Anterior cingulate cortex (tissue), 58 donors: Measurements from ENCODE around the gene NAT9.

ENCODE experiments used
- DNase-seq, 58 donors: peaks; one replicate each; lab custom pipeline; 2025; lab: John Stamatoyannopoulos, UW

Gene NAT9, protein sequence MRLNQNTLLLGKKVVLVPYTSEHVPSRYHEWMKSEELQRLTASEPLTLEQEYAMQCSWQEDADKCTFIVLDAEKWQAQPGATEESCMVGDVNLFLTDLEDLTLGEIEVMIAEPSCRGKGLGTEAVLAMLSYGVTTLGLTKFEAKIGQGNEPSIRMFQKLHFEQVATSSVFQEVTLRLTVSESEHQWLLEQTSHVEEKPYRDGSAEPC

DNA sequence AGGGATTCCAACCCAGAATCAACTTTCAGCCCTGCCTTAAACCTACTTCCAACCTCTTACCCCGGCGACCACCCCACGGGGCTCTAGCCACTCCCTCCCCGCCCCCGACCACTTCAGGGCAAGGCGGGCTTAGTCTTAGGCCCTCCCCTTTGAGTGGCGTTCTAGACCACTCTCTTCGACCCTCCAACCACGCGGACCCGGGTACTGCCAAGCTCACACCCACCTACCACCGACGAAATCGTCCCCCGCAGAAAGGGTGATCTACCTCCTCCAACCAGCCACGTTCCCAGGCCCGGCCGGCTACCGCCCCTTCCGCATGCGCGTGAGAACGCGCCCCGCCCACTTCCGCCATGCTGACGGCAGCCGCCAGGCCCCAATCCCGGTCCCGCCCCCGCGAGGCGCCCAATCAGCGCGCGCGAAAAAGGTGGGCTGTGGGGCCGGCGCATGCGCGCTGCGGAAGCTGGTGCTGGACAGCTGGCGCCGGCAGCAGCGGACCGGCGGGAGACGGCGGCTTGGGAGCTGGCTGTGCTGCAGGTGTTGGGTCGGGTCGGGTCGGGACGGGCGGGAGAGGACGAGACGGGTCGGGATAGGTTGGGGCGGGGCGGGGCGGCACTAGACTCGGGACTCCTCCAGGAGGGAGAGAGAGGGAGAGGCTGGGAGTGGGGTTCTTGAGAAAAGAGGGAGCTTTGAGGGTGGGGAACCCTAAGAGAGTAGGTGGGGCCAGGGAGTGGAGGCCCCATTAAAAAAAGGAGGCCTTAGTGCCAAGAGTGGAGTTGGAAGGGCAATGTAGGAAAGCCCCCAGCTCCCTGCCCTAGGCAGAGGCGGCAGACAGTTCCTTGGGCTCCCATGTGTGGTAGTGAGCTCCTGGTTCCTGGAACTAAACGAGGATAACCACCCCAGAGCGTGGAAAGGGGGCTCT lies at the start of gene NAT9:
TSS of gene NAT9 (minus strand) at position 302 of the 919 bp plus-strand sequence. CDS start 647 bp downstream, outside the sequence.
- peak in 57 of 58 donors; percentile 77 to 98 (median 92) for DNase-seq

DNA sequence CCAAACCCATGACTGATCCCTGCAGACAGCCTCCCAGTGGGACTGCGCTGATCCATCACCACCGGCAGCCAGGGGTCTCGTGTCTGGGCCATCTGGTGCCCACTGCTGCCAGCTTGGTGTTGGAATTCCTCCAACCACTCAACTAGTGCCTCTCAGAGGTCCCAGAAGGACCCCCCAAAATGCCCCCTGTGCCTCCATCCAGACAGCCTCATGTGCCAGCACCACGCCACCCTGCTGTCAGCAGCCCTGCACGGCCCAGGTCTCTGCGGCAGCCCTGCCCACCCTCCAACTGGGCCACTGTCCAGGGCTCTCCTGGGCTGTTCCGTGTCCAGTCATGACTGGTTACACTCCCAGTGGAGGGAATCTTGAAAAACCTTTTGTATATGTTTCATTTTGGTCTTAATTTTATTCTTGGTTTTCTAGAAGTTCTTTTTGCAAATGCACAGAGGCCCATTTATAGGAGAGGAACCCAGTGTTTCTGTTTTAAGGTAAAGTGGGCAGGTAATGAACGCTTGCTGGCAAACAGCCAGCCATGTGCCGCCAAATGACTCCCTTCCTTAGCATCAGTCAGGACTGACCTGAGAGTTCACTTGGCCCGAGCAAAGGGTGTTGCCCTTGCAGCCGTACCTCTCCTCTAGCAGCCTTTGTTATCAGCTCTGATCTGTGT lies 48.9 kb upstream of the NAT9 start:
- peak in 4 of 58 donors; percentile 15 to 38 (median 32) for DNase-seq

DNA sequence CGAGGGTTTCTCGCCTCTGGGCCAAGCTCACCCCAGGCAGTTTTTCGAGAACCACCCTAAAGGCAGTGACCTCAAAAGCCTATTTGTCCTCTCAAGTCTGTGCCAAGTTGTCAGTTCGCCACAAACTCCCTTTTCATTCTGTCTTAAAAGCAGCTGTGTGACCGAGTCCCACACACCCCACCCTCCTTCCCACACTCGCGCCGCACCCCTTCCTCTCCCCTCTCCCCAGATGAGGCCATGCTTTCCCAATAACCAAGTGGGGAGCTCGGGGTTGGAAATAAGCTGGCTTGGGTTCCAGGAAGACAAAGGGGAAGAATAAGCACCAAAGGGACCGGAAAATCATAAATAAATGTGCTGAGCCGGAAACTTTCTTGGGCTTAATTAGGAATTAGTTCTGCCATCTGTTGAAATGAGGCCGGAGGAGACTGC lies 46.8 kb upstream of the NAT9 start:
- peak in 51 of 58 donors; percentile 24 to 92 (median 70) for DNase-seq

DNA sequence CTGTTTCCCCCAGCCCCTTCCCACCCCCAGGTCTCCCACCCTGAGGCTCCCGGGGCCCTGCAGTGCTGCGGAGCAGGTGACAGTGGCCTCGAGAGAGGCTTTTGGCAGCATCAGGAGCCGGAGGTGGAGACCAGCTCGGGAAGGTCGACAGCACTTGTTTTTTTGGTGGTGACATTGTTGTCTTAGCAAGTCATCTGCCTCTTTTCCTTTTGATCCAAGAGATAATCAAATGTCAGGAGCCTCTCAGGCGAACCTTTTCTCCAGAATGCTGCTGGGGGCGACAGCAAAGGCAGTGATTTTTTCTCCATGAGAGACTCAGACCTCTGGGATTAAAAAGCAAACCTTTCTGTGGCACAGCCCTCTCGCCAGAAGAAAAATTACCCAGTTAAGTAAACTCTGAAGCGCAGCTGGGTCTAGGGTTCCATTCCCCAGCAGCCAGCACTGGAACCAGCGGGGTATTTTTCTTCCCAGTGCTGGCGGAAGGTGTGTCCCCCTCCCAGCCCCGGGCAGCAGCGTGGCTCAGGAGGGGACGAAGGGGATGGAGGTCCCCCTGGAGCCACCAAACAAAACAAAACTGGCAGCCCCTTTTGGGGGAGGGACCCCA lies 46.3 kb upstream of the NAT9 start:
- peak in 4 of 58 donors; percentile 51 to 80 (median 71) for DNase-seq

DNA sequence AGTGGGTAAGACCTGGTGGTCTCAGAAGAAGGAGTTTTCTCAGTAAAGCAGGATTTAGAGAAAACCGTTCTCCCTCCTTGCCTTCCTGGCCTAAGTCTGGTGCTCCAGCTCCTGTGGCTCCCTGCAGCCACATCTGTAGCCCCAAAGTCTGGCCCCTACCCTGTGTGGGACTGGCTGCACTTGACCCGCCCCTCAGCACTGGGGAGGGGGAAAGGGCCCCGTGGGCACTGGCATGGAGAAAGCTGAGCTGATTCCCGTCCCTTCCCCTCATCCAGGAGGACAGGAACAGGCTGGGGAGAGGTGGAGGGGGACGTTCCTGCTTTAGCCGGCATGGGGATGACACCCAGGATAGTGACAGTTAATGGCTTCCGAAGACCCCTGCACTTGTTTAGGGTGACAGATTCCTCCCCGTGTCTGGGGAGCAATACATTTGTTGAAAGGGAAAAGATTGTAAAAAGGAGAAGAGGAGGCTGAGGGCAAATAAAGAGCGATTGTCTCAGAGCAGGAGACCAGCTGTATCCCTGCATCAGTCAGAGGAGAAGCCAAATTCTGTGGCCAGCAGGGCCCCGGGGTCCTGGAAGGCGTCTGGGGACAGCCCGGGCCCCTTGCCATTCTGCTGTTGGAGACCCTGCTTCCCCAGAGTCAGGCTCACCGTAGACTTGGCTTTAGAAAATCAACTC lies 45.6 kb upstream of the NAT9 start:
- DNase-seq: peak in 3 of 58 donors; percentile 20 to 45 (median 44)

DNA sequence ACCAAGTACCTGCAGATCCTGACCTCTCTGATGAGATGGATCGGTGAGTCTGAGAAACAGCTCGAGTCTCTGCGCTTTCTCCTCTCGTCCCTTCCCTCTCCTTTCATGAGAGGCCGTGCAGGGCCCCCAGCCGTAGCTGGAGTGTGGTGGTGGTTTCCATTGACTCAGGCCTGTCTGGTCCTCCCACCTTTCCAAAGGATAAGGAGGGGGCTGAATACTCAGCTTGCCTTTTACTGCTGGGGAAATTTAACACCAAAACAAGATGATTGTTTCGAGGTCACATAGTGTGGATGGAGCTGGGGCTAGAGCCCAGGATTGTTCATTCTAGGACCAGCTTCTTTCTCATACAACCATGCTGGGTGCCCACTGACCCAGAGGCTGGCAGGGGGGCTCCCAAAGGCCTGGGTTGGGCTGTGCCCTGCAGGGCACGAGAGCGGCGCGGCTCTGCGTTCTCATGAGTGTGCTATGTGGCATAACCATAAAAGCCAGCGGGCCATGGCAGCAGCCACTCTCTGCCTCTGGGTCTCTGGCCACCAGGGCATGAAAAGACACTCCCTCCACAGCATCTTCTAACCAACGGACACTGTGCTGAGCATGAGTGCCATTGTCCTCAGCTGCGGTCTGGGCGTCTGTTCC lies 43.8 kb upstream of the NAT9 start:
- DNase-seq: no peak

DNA sequence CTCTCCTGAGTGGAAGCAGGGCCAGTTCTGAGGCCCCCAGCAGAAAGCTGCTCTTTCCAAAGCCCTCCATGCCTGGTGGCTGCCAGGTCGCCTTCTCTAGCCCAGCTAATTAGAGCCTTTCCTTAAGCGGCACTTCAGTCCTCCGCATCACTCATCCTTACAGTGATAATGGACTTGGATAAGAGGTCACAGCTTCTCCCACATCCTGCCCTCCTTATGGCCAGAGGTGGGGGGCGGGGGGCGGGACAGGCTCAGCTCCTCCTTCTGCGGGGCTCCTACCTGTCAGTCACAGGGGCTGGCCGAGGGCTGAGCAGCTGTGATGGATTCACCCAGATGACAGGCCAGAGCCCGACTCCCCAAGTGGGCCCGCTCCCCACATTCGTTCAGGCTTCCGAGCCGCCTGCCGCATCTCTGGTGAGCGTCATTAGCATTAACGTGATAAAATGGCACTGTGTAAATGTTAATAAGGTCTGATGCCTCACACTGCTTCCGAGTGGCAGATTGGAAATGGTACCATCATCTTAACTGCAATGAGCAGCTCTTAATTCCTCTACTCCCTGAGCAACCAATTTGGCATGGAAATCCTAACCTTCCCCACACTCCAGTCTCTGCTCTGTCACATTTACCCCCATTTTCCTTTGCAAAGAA lies 42.3 kb upstream of the NAT9 start:
- DNase-seq: no peak

DNA sequence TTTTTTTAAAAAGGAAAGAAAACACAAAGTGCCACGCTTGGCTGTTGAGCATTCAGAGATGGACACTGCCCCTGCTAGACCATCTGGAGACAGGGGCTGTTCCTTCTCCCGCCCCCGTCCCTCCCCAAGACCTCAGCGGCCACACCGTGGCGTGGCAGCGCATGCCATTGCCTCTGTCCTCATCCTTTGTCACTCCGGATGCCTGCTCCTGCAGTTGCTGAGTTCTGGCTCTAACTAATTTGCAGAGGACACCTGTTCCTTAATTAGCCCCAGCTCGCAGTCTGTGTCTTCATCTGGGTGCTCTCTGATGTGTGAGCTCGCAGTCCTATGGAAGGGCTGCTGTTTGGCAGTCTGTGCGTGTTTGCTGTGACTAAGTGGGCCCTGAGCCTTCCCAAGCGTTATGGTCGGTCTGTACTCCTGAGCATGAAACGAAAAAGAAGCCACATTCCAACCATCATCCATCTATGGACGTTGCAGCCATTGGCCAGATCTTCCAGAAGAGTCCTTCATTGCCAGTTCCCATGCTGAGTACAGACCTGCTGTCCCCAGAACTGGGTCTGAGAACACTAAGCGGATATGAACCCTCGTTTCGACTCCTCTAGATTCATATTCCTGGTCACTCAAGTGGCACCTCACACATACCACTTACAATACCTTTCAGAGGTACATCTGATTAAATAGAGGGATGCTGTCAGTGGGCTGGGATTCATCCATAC lies 40.9 kb upstream of the NAT9 start:
- no peak for DNase-seq

DNA sequence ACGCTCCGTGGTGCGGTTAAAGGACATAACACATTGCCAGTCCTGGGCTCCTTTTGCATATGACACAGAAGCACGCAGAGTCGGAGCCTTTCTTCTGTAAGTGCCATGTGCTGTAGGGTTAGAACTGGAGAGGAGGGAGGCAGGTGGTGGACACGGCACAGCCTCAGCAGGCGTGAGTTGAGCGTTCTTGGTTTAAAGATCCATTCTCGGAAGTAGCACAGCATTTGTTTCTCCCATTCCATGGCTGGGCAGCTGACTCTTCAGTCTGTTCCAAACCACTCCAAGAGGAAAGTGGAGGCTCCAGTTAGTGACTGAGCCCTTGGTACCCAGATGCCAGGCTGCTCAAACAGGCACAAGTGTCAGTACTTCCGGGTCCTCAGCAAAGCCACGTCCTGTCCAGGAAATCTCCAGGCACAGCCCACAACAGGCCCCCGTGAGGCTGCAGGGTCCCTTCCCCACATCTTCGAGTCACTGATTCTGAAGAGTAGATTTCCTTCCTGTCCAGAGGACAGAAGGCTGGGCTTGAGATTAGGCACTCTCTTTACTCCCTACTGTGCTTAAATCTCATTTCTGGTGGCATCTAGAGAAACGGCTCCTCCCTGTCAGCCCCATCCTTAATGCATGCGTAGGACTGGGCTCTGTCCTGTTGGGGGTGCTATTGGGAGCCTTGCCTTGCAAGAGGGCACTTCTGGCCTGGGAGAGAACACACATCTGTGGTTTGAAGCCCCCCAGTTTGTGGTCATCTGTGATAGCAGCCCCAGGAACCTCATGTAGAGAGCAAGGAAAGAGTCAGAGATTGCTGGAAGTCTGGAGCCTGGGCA lies 39.6 kb upstream of the NAT9 start:
- no peak for DNase-seq

DNA sequence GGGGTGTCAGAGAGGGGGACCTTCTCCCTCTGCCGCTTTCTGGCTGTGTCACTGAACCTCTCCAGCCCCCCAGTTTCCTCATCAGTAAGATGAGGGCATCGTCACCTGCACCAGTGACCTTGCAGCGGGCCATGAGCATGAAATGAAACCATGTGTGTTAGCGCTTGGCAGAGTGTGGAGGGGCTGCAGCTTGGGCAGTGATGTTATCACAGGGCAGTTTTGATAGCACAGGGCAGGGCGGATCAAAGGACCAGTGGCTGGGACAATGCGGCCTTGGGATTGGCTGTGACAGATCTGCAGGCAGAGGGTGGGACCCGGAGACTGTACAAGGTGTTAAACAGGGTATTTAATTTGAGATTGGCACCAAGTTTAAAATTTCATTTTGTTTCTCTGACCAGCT lies 38.9 kb upstream of the NAT9 start:
- no peak for DNase-seq

DNA sequence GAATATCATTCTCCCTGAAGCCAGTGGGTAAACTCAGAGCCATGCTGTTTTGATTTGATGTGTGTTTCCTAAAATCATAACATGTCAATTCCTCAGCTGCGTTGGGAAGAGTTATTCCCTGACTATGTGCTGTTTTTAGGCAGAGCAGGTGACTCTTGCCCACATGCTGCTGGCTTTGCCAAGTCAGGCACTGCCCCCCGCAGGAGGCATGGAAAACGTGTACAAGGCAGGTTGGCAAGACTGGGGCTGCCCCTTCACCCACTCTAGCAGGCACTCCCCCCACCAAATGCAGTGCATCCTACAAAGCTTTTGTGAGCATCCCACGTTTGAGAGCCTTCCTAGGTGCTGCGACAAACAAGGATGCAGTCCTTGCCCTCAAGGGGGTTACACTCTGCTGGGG lies 38.3 kb upstream of the NAT9 start:
- DNase-seq: no peak

DNA sequence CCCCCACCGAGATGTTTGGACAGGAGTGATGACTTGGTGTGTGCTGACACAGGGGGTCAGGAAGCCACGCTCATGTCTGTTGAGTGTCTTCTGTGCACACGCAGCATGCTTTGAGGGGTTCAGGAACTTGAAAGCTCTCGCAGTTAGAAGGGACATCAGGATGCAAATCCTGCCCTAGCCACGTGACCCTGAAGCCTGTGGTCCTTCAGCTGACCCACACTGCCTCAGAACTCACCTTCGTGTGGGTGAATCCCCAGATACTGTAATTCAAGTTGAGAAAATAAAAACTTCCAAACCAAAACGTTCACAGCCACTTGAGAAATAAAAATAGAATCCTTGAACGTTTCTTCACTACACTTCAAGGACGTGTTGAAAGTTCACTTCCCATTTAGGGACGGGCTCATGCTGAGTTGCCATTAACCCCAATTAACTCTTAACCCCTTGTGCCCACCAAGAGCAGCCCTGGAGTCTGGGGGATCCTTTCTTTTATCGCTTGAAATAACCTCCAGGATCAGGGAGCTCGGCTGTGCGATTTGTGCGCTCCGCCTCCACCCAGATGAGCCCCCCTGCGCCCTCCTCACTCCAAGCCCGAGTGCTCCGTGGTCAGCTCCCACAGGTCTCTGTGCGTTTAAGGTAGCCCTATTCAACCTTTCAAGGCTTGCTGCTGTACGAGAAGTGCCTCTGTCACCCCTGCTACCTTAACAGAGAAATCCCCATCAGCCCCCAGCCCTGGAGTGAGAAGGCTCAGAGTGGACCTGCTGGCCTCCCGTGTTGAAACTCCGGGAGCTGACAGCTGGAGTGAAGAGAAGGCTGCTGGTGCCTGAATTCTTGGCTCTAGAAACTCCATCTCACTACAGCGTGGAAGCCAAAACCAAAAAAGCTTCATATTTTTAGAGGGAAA lies 36.2 kb upstream of the NAT9 start:
- DNase-seq: peak in 4 of 58 donors; percentile 49 to 71 (median 64)

DNA sequence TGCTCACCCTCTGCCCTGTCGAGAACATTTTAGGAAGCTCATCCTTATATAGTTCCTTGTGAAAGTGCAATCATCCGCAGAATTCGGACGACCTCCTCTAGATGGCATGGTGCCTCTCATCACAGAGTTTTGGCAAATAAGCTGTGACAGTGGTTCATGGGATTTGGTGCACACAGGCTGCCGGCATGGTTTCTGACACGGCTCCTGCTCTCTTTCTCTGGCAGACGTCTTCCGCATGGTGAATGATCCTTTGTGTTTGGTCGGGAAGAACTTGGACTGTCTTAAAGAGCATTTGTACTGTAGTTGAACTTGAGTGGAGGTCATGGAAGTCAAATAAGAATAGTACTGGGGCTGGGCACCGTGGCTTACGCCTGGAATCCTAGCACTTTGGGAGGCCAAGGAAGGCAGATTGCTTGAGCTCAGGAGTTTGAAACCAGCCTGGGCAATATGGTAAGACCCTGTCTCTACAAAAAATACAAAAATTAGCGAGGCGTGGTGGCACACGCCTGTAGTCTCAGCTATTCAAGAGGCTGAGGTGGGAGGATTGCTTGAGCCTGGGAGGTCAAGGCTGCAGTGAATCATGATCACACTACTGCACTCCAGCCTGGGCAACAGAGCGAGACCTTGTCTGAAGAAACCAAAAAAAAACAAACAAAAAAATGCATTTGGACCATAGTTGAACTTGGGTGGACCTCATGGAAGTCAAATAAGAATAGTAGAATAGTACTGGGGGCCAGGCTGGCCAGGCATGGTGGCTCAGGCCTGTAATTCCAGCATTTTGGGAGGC lies 34.7 kb upstream of the NAT9 start:
- peak in 28 of 58 donors; percentile 21 to 73 (median 42) for DNase-seq

DNA sequence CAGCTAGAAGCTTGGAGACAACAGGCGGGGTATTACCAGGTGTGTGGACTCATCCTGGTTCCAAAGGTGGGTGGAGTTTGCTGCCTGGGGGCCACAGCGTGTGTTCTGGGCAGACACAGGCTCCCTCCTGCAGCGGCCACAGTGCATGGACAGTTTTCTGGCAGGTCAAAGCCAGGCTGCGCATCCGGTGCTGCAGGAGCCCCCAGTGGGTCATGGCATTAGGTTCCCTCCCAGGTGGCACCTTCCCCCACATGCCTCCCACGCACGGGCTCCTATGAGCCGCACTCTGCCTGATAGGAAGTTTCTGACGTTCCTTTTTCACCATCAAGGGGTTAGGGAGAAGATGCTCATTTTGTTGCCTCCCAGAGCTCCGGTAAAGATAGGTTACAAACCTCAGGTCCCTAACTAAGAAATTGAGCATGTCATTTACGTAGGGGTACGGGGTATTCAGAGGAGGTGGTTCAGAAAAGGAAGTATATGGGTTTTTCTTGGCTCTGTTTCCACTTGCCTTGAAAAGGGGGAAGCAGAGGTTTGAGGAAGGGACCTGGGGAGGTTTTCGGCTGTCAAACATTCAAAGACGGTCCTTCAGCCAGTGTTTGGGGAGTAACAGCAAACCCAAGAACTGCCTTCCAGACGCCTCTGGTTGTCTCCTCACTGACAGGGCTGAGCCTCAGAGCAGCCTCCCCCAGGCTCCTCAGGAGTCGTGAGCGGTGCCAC lies 32.7 kb upstream of the NAT9 start:
- DNase-seq: no peak

DNA sequence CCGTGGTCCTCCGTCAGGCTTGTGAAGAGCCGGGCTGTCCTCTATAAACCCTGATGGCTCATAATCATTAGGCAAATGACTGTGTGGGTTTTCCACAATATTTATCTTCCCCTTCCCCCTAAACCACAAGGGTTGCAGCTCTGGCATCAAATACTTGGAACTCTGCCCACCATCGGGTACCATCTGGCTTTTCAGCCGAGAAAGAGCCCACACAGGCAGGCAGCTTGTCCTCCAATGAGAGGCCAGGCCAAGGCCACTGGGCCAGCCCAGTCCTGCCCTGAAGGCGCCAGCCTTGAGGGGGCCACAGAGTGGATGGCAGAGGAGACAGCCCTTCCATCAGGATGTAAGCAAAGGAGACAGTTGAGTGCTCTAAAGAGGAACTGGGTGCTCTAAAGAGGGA lies 31.8 kb upstream of the NAT9 start:
- peak in 16 of 58 donors; percentile 12 to 44 (median 35) for DNase-seq
